ENCODE results near the gene DMD.
A peak's percentile ranks its signal among the peaks of the same experiment; 100 is the strongest.

DMD gene

GRCh38 chrX:31237189-31237588 lies 1974.2 kb downstream of the DMD start:
- DNase-seq (ENCODE audit: low read depth, low spot score) = no peak

- no peak for DNase-seq (ENCODE audit: low read depth, low spot score)
These were observed 1975.1 kb downstream of the DMD start for GRCh38 chrX:31236231-31236630.

GRCh38 chrX:31233941-31234496 lies 1977.3 kb downstream of the DMD start:
- DNase-seq (ENCODE audit: low read depth, low spot score) = no peak

- no peak for DNase-seq (ENCODE audit: low read depth, low spot score)
These were observed 1978.8 kb downstream of the DMD start for GRCh38 chrX:31232506-31232905.

GRCh38 chrX:31228909-31229308 lies 1982.4 kb downstream of the DMD start:
- DNase-seq (ENCODE audit: low read depth, low spot score) = no peak

GRCh38 chrX:31228415-31228832 lies 1982.9 kb downstream of the DMD start:
- DNase-seq (ENCODE audit: low read depth, low spot score) = no peak

- peak; percentile 42 for DNase-seq (ENCODE audit: low read depth, low spot score)
These were observed 1984.1 kb downstream of the DMD start for GRCh38 chrX:31227250-31227649.

GRCh38 chrX:31225819-31226218 lies 1985.5 kb downstream of the DMD start:
- DNase-seq (ENCODE audit: low read depth, low spot score) = no peak

GRCh38 chrX:31224381-31225012 lies 1986.9 kb downstream of the DMD start:
- DNase-seq (ENCODE audit: low read depth, low spot score) = no peak

- DNase-seq (ENCODE audit: low read depth, low spot score) = peak; percentile 23
These were observed 1987.5 kb downstream of the DMD start for GRCh38 chrX:31223817-31224216.

GRCh38 chrX:31222946-31223345 lies 1988.4 kb downstream of the DMD start:
- DNase-seq (ENCODE audit: low read depth, low spot score) = no peak

GRCh38 chrX:31219174-31219573 lies 1992.2 kb downstream of the DMD start:
- DNase-seq (ENCODE audit: low read depth, low spot score) = no peak

- no peak for DNase-seq (ENCODE audit: low read depth, low spot score)
These were observed 1994.3 kb downstream of the DMD start for GRCh38 chrX:31217084-31217483.

- no peak for DNase-seq (ENCODE audit: low read depth, low spot score)
These were observed 1996.0 kb downstream of the DMD start for GRCh38 chrX:31215277-31215815.

GRCh38 chrX:31213941-31214340 lies 1997.4 kb downstream of the DMD start:
- peak; percentile 29 for DNase-seq (ENCODE audit: low read depth, low spot score)

- no peak for DNase-seq (ENCODE audit: low read depth, low spot score)
These were observed 1998.2 kb downstream of the DMD start for GRCh38 chrX:31212856-31213748.

GRCh38 chrX:31209005-31209628 lies 2002.2 kb downstream of the DMD start:
- DNase-seq (ENCODE audit: low read depth, low spot score) = no peak

GRCh38 chrX:31201503-31201902 lies 2009.8 kb downstream of the DMD start:
- DNase-seq (ENCODE audit: low read depth, low spot score) = no peak

GRCh38 chrX:31200430-31200829 lies 2010.9 kb downstream of the DMD start:
- DNase-seq (ENCODE audit: low read depth, low spot score) = no peak

- no peak for DNase-seq (ENCODE audit: low read depth, low spot score)
These were observed 2011.6 kb downstream of the DMD start for GRCh38 chrX:31199840-31200114.

GRCh38 chrX:31199056-31199839 lies 2012.1 kb downstream of the DMD start:
- DNase-seq (ENCODE audit: low read depth, low spot score) = no peak
